K562 (cell line): Measurements from ENCODE around the gene MAP2K7. TPM values are rescaled to one million over a fixed set of nuclear protein-coding genes. Genes with fewer than 3 reads are reported as not detected.

Experiments
- EGR1 ChIP-seq: fragments of 450-650 bp; conservative IDR thresholded peaks from 2 replicates; pipeline ENCODE4 v1.6.1; 2017; ENCODE audit warnings: mild to moderate bottlenecking
- GABPB1 ChIP-seq: sonication (generic); formaldehyde crosslinking; IDR thresholded peaks from 2 replicates; pipeline ENCODE4 v1.8.0; 2022; ENCODE audit warnings: mild to moderate bottlenecking, missing genetic modification reagents
- GTF2A2 ChIP-seq: IDR thresholded peaks from 2 replicates; pipeline ENCODE4 v1.6.1; 2016; ENCODE audit warnings: mild to moderate bottlenecking, missing genetic modification characterization, missing compliant biosample characterization
- HNRNPK ChIP-seq: fragments of 200-400 bp; formaldehyde crosslinking; IDR thresholded peaks from one replicate; pipeline ENCODE4 v1.6.1; 2018; ENCODE audit warnings: mild to moderate bottlenecking, low read depth, low read length; ENCODE audit not compliant: poor library complexity, severe bottlenecking
- KAT2B ChIP-seq: IDR thresholded peaks from one replicate; pipeline ENCODE4 v1.6.1; 2012; ENCODE audit warnings: low read depth, mild to moderate bottlenecking, control low read depth, inconsistent platforms, low read length, moderate library complexity
- KDM4B ChIP-seq, 2 experiments: fragments of 450-650 bp in 1 of 2; sonication (generic) in 1 of 2; IDR thresholded peaks; 2 replicates each; pipeline ENCODE4 v1.6.1; 2016 to 2017; ENCODE audit warnings: borderline replicate concordance in 2 of 2, antibody characterized with exemption in 1 of 2, low read depth in 1 of 2, mild to moderate bottlenecking in 1 of 2
- MYC ChIP-seq, 2 experiments: fragments of 250-450 bp in 1 of 2; sonication (Bioruptor Pico) in 1 of 2; IDR thresholded peaks; 2 replicates each; pipeline versions ENCODE4 v1.5.1 to v1.6.1; 2012 to 2021; ENCODE audit warnings: low read depth in 2 of 2, borderline replicate concordance in 1 of 2, improper control_type of control experiment in 1 of 2, low read length in 1 of 2, mild to moderate bottlenecking in 1 of 2, moderate library complexity in 1 of 2
- NFIC ChIP-seq: fragments of 450-650 bp; IDR thresholded peaks from 2 replicates; pipeline ENCODE4 v1.6.1; 2017; ENCODE audit warnings: mild to moderate bottlenecking, inconsistent platforms
- SIX5 ChIP-seq, 2 experiments: IDR thresholded peaks; 2 replicates each; pipeline ENCODE4 v1.6.1; 2011; ENCODE audit warnings: low read length in 2 of 2, borderline replicate concordance in 1 of 2, low read depth in 1 of 2, mild to moderate bottlenecking in 1 of 2, moderate library complexity in 1 of 2; ENCODE audit not compliant: insufficient read depth in 1 of 2
- SREBF1 ChIP-seq: fragments of 150-350 bp; IDR thresholded peaks from 2 replicates; pipeline ENCODE4 v1.6.1; 2014; ENCODE audit warnings: antibody characterized with exemption, low read depth, low read length, borderline replicate concordance
- TCF3 ChIP-seq: sonication (generic); formaldehyde crosslinking; IDR thresholded peaks from 2 replicates; pipeline ENCODE4 v1.4.0; 2020; ENCODE audit warnings: mild to moderate bottlenecking, missing genetic modification reagents
- ZBTB7A ChIP-seq: IDR thresholded peaks from 2 replicates; pipeline ENCODE4 v1.6.1; 2011; ENCODE audit warnings: low read depth, mild to moderate bottlenecking, low read length, moderate library complexity, borderline replicate concordance; ENCODE audit not compliant: control insufficient read depth
- ZNF41 ChIP-seq: fragments of 250-450 bp; sonication (Bioruptor Pico); conservative IDR thresholded peaks from 2 replicates; pipeline ENCODE4 v1.4.0; 2020; ENCODE audit warnings: mild to moderate bottlenecking
- ZNF668 ChIP-seq: fragments of 250-450 bp; sonication (Bioruptor Pico); IDR thresholded peaks from 2 replicates; pipeline ENCODE4 v1.8.0; 2022; ENCODE audit warnings: mild to moderate bottlenecking, inconsistent platforms
- polyA plus RNA-seq, 8 experiments: library from polyadenylated mRNA; depleted of rRNA in 4 of 8; stranded (reverse) in 5 of 8; unstranded in 3 of 8; fragments of >200 nt; fragmentation: Nextera tagmentation in 2 of 8; fragmentation: Illumina TruSeq in 1 of 8; extraction: Ambion mirVana in 2 of 8; extraction: Trizol in 1 of 8; gene quantifications; 2 replicates each; pipeline versions ENCODE4 v1.2.1 to v1.2.3, GENCODE V29; 2011 to 2014; ENCODE audit warnings: inconsistent platforms in 1 of 8, missing spikeins in 1 of 8
- total RNA-seq, 7 experiments: library from RNA; depleted of rRNA in 6 of 7; stranded (reverse); fragments of >200 nt in 6 of 7; fragmentation: Illumina TruSeq in 2 of 7; extraction: Trizol in 2 of 7; gene quantifications; 2 replicates each; pipeline versions ENCODE4 v1.2.1 to v1.2.3, GENCODE V29; 2011 to 2021; ENCODE audit warnings: low replicate concordance in 1 of 7
- TF ChIP-seq, protein P1 (sequence below): fragments of 450-650 bp; IDR thresholded peaks from 2 replicates; pipeline ENCODE4 v1.6.1; 2016
- TF ChIP-seq, protein P2 (sequence below): sonication (generic); formaldehyde crosslinking; IDR thresholded peaks from 2 replicates; pipeline ENCODE4 v1.8.0; 2023; ENCODE audit warnings: missing genetic modification reagents, mild to moderate bottlenecking, borderline replicate concordance
- TF ChIP-seq, protein P3 (sequence below): sonication (generic); formaldehyde crosslinking; IDR thresholded peaks from 2 replicates; pipeline ENCODE4 v1.9.0; 2022; ENCODE audit warnings: mild to moderate bottlenecking, missing genetic modification reagents

The MAP2K7 gene
- total and polyA plus RNA-seq, 9 of the 15 experiments (the other 6 are each of a cell fraction or from before 2014, with no cell fraction given) = 0.51 to 45.8 (median 14.1) TPM

DNA sequence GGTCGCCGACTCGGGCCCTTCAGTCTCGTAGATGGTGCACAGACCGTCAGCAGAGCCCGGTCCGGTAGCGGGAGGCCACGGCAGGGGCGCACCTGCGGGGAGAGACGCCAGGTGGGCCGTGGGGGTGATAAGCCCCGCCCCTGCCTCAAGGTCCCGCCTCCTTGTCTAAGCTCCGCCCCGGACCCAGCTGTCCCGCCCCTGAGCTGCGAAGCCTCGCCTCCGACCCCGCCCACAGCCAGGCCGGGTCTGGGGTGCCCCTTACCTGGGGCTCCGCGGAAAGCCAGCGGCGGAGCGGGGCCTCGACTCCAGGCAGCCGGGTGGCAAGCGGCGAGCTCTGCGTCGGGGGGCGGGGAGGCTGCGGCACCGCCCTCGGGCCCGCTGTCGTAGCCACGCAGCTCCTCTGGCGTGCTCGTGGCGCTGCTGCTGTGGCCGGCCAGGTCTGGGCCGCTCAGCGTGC, 34.2 kb upstream of the MAP2K7 start (continued):
- TF ChIP-seq, protein P1, sequence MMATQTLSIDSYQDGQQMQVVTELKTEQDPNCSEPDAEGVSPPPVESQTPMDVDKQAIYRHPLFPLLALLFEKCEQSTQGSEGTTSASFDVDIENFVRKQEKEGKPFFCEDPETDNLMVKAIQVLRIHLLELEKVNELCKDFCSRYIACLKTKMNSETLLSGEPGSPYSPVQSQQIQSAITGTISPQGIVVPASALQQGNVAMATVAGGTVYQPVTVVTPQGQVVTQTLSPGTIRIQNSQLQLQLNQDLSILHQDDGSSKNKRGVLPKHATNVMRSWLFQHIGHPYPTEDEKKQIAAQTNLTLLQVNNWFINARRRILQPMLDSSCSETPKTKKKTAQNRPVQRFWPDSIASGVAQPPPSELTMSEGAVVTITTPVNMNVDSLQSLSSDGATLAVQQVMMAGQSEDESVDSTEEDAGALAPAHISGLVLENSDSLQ = no peak
- TF ChIP-seq EGR1 (0 out of 2 replicates have a peak, but pooled peaks have one; percentile 12), KAT2B (no peak), HNRNPK (peak; percentile 58), ZNF668 (CRISPR knock-in tag) (no peak), GABPB1 (CRISPR knock-in tag) (no peak; the same call in none of the 2 replicates), SREBF1 (no peak), MYC (IDR thresholded peaks at IDR 0.05; ENCODE audit: low read depth, low read length) (0 out of 2 replicates have a peak, but pooled peaks have one; percentile 11), MYC (CRISPR knock-in tag; IDR thresholded peaks at IDR 0.05; ENCODE audit: borderline replicate concordance, low read depth) (no peak), TCF3 (CRISPR knock-in tag) (no peak), NFIC (no peak), KDM4B (IDR thresholded peaks at IDR 0.05; ENCODE audit: borderline replicate concordance in 2 of 2, low read depth in 1 of 2) (no peak), ZNF41 (CRISPR knock-in tag) (no peak), ZBTB7A (no peak), GTF2A2 (no peak), SIX5 (IDR thresholded peaks at IDR 0.05; ENCODE audit: borderline replicate concordance in 1 of 2, insufficient read depth in 1 of 2, low read depth in 1 of 2, low read length in 2 of 2) (no peak)
- TF ChIP-seq, protein P2, sequence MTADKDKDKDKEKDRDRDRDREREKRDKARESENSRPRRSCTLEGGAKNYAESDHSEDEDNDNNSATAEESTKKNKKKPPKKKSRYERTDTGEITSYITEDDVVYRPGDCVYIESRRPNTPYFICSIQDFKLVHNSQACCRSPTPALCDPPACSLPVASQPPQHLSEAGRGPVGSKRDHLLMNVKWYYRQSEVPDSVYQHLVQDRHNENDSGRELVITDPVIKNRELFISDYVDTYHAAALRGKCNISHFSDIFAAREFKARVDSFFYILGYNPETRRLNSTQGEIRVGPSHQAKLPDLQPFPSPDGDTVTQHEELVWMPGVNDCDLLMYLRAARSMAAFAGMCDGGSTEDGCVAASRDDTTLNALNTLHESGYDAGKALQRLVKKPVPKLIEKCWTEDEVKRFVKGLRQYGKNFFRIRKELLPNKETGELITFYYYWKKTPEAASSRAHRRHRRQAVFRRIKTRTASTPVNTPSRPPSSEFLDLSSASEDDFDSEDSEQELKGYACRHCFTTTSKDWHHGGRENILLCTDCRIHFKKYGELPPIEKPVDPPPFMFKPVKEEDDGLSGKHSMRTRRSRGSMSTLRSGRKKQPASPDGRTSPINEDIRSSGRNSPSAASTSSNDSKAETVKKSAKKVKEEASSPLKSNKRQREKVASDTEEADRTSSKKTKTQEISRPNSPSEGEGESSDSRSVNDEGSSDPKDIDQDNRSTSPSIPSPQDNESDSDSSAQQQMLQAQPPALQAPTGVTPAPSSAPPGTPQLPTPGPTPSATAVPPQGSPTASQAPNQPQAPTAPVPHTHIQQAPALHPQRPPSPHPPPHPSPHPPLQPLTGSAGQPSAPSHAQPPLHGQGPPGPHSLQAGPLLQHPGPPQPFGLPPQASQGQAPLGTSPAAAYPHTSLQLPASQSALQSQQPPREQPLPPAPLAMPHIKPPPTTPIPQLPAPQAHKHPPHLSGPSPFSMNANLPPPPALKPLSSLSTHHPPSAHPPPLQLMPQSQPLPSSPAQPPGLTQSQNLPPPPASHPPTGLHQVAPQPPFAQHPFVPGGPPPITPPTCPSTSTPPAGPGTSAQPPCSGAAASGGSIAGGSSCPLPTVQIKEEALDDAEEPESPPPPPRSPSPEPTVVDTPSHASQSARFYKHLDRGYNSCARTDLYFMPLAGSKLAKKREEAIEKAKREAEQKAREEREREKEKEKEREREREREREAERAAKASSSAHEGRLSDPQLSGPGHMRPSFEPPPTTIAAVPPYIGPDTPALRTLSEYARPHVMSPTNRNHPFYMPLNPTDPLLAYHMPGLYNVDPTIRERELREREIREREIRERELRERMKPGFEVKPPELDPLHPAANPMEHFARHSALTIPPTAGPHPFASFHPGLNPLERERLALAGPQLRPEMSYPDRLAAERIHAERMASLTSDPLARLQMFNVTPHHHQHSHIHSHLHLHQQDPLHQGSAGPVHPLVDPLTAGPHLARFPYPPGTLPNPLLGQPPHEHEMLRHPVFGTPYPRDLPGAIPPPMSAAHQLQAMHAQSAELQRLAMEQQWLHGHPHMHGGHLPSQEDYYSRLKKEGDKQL (CRISPR knock-in tag) = no peak
- TF ChIP-seq, protein P3, sequence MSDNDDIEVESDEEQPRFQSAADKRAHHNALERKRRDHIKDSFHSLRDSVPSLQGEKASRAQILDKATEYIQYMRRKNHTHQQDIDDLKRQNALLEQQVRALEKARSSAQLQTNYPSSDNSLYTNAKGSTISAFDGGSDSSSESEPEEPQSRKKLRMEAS (CRISPR knock-in tag) = peak; percentile 60
